ENCODE data around the gene CACNA1H.
"Not testable (repeated sequence)": the region's sequence is repeated elsewhere in the genome, so short reads cannot be mapped to it uniquely, and the experiment has no call there.

The CACNA1H gene

DNA sequence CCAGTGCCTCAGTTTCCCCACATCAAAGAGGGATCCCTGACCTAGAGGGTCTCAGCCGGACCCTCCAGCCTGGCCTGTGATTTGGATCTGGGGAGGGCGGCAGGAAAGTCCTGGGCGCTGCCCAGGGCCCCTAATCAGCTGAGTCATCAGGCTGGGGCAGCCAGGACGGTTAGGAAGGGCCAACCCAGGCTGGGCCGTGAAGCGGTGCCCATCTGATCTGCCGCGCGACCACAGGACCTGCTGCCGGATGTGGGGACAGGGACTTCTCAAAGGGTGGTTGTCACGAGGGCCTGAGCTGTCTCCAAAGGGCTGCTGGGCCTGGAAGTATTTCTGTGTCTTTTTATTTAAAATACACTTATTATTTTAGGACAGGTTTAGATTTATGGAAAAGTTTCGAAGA, 92.0 kb downstream of the CACNA1H start:
- DNase-seq (ENCODE audit: low spot score) = no peak
- no peak for FAIRE-seq

DNA sequence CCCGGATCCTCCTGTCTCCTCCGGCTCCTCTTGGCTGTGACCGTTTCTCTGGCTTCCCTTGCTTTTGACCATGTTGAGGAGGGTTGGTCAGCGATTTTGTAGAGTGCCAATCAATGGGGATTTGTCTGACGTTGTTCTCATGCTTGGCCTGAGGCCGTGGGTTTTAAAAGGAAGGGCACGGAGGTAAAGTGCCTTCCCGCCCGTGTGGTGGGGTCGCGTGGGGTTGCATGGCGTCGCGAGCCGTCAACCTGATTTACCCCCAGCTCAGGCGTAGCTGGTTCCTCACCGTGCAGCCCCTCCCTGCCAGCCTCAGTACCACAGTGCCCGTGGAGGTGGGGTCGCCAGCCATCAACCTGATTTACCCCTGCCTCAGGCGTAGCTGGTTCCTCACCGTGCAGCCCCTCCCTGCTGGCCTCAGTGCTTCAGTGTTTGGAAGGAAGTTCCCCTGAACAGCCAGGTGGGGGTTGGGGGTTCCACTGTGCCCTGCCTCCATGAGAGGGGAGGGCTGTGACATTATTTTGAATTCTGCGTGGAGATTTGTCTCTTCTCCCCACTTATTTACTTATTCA, 92.6 kb downstream of the CACNA1H start:
- FAIRE-seq = peak; percentile 40
- DNase-seq (ENCODE audit: low spot score) = no peak

DNA sequence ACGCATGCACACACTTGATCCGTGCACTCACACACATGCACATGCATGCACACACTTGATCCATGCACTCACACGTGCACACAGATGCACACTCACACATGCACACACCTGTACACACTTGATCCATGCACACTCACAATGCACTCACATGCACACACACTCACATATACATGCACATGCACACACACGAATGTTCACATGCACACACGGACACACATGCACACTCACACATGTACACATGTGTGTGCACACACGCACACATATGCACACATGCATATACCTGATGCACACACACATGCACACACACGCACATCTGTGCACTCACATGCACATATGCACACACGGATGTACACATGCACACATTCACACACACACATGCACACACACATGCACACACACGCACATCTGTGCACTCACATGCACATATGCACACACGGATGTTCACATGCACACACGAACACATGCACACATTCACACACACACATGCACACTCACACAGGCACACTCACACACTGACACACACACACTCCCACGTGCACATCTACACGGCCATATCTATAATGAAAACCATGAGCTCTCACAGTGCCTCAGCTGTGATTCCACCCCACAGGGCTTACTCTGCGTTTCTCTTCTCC, 95.1 kb downstream of the CACNA1H start:
- peak; percentile 99 for FAIRE-seq
- DNase-seq (ENCODE audit: low spot score) = not testable (repeated sequence)

DNA sequence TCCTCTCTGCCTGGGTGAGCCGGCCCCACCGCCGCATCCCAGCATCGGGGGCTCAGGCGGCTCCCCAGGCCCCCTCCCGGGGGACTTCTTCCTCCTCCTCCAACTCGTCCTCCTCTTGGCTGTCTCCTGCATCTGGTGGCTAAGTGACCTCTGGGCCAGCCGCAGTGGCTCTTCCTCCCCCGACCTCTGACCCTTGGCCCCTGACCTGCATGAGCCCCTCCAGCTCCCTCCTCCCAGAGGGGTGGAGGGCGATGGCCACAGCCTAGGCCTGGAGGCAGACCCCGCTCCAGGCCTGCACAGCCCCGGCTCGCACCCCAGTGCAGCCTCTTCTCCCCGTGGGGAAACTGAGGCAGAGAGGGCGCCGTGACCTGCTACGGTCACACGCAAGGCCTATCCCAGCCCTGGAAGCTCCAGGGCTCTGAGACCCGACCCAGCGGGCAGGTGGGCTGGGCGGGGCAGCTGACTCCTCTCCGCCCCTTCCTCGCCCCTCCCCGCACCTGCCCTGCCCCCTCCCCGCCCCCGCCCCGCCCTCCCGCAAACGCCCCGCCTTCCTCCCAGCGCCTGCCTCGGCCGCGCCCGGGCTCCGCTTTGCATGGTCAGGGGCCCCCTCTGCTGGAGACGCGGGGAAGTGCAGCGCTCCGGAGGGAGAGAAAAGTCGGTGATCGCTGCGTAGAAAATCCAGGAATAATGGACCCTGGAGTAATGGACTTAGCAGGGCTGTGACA, 96.3 kb downstream of the CACNA1H start:
- not testable (repeated sequence) for FAIRE-seq; DNase-seq (ENCODE audit: low spot score)

DNA sequence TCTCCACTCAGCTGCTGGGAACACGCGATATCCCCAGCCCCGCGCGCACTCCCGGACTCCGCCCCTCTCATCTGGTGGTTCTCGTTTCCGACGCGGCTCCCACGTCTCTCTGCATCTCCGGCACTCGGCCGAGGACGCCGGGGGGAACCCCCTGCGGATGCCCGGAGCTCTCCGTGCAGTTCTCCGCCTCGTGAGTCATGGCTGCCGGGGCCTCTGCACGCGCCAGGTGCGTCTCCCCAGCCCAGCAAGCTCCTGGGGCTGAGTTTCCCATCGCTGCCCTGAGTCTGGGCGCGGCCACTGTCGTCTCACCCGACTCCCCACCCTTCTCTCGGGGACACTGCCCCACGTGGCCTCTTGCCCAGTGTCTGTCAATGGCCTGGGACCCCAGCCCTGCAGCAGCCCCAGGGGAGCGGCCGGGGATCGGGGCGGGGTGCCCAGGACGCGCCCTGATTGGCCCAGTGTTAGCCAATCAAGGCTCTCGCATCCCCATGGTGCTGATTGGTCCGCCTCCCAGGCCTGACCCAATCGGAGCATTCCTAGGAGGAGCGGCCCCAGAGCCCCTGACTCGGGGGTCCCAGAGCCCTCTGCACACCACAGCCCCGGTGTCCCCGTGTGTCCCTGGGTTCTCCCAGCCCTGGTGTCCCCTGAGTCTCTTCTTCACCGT, 100.9 kb downstream of the CACNA1H start:
- DNase-seq (ENCODE audit: low spot score) = not testable (repeated sequence)
- FAIRE-seq = peak; percentile 32

DNA sequence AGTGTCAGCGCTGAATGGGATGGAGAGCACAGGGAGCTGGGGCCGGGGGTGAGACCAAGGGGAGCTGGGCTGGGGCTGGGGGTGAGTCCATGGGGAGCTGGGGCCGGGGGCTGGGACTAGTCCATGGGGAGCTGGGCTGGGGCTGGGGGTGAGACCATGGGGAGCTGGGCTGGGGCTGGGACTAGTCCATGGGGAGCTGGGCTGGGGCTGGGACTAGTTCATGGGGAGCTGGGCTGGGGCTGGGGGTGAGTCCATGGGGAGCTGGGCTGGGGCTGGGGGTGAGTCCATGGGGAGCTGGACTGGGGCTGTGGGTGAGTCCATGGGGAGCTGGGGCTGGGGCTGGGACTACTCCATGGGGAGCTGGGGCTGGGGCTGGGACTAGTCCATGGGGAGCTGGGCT, 101.9 kb downstream of the CACNA1H start:
- FAIRE-seq; DNase-seq (ENCODE audit: low spot score): not testable (repeated sequence)

DNA sequence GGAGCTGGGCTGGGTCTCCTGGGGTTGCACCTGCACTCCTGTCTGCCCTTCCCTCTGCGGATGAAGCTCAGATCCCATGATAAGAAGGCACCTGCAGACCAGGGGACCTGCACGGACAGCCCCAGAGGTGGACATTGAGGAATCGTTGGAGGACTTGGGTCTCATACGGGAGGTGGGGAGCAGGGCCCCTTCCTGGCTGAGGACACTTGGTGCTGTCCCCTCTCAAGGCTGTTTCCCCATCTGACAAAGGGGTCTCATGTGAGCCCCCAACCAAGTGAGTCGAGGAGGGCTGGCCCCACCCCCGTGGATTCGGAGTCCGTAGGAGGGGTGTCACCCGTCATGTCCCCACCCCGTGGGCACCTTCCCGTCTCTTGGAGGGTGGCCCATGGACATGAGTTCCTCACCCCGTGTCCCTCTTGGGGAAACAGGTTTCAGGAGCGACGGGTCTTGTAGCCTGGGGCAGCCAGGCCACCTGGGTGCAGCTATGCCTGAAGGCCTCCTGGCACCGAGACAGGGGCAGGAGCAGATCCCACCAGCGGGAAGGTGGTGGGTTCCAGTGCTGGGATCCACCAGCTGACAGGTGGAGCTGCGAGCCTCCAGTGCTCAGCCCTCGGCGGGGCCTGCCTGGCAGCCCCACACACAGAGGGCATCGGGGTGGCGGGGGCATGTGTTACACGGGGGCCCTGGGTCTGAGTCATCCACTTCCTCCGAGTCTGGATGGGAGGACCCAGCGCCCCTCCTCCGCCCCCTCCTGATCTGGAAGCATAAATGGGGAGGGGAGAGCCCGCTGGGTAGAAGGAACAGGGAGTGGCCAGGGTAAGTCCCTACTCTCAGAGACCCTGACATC, 102.6 kb downstream of the CACNA1H start, which contains the start of gene TPSD1:
Gene TPSD1 (plus strand): TSS at position 794 of the 847 bp plus-strand sequence. CDS start 212 bp downstream, outside the sequence.
- not testable (repeated sequence) for FAIRE-seq; DNase-seq (ENCODE audit: low spot score)

DNA sequence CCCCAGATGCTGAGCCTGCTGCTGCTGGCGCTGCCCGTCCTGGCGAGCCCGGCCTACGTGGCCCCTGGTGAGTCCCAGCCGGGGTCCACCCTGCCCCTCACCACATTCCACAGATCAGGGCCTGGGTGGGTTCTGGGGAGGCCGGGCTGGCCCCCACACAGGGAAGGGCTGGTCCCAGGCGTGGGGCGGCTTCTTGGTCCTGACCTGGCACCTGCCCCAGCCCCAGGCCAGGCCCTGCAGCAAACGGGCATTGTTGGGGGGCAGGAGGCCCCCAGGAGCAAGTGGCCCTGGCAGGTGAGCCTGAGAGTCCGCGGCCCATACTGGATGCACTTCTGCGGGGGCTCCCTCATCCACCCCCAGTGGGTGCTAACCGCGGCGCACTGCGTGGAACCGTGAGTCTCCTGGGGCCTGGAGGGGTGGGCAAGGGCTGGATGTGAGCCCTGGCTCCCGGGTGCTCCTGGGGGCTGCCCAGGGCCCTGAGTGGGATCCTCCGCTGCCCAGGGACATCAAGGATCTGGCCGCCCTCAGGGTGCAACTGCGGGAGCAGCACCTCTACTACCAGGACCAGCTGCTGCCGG, 103.5 kb downstream of the CACNA1H start:
- not testable (repeated sequence) for DNase-seq (ENCODE audit: low spot score); FAIRE-seq

DNA sequence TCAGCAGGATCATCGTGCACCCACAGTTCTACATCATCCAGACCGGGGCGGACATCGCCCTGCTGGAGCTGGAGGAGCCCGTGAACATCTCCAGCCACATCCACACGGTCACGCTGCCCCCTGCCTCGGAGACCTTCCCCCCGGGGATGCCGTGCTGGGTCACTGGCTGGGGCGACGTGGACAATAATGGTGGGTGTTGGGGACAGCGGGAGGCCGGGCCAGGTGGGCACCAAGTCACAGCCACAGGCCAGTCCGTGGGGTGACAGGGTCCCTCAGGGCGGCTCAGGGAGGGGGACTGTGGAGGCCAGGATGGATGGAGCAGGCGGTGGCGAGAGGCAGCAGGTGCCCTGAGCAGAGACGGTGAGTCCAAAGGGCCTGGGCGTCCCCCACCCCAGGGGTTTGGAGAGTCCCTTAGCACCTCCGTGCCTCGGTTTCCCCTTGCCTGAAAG, 104.0 kb downstream of the CACNA1H start:
- FAIRE-seq = no peak

DNA sequence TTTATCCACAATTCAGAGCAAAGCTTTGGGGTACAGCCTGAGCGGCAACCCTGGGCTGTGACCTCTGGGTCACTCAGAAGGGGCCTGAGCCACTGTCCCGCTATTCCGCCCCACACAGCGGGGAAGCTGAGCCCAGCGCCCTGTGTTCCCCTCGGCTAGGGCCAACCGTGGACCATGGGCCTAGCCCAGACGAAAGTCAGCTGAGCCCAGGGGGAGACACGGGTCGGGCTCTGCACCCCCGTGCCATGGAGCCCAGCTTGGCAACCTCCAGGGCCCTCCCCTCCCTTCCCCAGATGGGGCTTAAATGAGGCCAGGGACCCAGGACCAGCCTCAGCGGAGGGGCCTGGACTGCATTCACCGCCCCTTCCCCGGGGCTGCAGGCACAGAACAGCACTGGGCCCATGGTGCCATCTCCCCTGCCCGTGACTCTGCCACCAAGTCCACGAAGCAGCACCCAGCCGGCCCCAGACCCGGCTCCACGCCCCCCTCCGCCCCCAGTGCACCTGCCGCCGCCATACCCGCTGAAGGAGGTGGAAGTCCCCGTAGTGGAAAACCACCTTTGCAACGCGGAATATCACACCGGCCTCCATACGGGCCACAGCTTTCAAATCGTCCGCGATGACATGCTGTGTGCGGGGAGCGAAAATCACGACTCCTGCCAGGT, 104.8 kb downstream of the CACNA1H start:
- DNase-seq (ENCODE audit: low spot score) = no peak
- FAIRE-seq = no peak

More for the DNA sequence above, 104.0 kb downstream of the CACNA1H start:
- no peak for DNase-seq (ENCODE audit: low spot score)

DNA sequence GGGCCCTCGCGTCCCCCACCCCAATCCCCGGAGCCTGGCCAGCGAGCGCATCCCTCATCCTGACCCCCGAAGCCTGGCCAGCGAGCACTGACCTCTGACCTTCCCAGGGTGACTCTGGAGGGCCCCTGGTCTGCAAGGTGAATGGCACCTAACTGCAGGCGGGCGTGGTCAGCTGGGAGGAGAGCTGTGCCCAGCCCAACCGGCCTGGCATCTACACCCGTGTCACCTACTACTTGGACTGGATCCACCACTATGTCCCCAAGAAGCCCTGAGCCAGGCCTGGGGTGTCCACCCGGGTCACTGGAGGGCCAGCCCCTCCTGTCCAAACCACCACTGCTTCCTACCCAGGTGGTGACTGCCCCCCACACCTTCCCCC, 105.3 kb downstream of the CACNA1H start:
- FAIRE-seq (no peak), DNase-seq (ENCODE audit: low spot score) (no peak)

DNA sequence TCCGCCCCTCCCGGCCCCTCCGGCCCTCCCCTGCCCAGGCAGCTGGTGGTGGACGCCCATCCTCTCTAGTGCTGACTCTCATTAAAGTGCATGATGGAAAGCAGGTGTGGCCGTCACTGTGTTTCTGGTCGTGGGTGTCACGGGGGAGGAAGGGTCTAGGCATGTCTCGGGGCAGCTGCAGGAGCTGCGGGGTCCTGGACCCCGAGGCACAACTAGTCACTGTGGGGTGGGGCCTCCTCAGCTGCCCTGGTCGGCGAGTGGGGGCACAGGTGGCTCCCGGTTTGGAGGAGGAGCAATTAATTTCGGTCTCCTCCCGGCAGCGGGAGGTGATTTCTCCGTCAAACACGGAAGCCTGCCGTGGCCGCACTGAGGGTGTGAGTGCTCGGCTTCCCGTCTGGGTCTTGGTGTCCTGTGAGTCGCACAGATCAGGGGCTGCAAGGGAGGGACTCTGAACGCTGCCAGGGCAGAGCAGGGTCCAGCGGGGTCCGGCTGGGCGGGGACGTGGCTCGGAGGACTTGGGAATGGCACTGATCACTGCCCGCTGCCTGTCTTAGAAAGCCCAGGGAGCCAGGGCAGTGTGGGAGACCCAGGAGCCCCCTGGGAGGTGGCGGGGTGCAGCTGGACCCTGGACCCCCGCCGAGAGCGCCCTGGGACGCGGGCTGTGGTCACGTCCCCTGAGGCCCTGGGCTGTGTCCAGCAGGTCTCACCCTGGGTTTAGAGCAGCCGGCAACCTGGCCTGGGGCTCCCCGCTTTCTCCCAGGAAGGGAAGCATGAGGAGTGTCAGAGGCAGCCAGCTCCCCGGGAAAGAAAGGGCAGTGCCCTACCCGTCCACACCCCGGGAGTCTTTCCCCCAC, 106.2 kb downstream of the CACNA1H start:
- FAIRE-seq = no peak
- no peak for DNase-seq (ENCODE audit: low spot score)

DNA sequence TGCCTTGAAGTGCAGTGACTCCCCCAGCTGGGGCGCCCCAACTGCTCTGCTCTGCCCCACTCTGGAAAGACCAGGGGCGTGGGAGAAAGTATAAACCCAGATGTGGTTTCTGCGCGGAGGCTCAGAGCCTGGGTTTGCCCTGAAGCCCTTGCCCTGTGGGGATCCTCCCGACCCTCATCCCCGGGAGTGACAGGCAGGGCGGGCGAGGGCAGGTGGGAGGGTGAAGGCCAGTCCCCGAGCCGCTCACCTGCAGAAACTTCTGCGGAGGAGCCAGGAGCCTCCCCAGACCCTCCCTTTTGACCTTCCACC, 106.8 kb downstream of the CACNA1H start:
- DNase-seq (ENCODE audit: low spot score) (no peak), FAIRE-seq (no peak)

DNA sequence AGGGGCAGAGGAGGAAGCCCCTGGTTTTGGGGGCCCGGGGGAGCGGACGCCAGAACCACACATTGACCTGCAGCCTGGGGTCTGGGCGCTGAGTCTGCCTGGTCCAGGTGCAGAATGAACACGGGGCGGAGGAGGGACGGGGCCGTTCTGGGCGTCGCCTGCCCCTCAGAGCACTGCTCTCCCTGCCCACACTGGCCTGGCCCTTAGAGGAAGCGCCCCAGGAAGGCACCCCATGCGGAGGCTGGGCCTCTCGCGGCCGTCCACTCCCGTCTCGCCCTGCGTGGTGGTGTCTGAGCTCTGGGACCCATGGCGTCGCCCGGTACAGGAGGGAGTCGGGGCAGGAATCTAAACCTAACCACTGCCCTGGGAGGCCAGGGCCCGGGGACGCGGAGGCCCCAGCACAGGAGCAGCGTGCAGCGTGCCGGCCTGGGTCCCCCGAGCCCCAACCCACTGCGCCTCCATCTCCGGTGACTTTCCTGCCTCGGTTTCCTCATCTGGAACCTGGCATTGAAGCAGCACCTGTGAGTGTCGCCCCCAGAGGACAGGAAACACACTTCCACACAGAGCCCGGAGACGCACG, 107.3 kb downstream of the CACNA1H start:
- FAIRE-seq = no peak
- DNase-seq (ENCODE audit: low spot score) = no peak

DNA sequence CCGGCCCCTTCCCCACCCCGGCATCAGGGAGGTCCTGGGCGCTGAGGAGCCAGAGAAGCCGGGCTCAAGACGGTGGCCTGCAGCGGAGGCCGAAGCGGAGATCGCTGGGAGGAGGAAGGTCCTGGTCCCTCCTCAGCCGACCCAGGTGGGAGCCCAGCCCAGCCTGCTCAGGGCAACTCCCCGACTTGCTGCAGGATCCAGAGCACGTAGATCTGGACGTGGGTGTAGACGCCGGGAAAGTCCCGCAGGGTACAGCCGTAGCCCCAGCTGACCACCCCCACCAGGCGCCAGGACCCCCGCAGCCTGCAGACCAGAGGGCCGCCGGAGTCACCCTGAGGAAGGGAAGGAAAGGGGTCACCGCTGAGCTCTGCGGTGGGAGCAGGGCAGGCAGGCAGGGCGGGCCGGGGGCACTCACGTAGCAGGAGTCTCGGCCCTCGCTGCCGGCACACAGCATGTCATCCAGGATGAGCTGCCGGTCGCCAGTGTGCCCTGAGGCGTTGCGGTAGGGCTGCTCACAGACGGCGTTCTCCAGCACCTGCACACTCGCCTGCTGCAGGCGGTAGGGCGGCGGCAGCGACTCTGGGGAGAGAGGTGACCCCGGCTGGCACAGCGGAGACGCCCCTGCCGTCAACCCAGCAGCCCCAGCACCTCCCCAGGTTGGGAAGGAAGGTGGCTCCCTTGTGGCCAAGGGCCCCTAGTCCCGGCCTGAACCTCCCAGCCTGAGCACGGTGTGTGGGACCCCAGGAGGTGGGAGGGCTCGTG, 108.4 kb downstream of the CACNA1H start:
- DNase-seq (ENCODE audit: low spot score) = no peak
- FAIRE-seq = no peak

DNA sequence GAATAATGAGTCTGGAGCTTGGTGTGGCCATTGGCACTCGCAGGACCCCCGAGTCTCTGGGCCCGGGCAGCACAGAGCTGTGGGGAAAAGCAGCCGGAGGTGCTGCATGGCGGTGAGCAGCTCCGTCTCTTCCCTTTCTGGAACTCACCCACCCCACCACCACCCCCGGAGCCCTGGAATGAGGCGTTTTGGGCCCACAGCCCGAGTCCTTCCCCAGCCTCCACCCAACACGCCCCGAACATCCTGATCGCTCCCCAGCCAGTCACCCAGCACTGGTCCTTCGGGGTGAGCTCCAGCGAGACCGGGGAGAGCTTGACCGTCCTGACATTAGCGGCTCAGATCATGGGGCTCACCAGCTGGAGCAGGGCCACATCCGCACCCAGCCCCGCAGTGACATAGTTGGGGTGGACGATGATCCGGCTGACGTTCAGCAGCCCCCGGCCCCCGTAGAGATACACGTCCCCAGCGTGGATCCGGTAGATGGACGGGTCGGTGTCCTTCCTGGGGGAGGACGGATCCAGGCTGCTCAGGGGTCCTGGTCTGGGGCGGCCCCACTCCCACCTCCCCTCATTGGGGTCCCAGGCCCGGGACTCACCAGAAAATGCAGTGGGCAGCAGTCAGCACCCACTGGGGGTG, 109.4 kb downstream of the CACNA1H start:
- DNase-seq (ENCODE audit: low spot score) = no peak
- FAIRE-seq = no peak

DNA sequence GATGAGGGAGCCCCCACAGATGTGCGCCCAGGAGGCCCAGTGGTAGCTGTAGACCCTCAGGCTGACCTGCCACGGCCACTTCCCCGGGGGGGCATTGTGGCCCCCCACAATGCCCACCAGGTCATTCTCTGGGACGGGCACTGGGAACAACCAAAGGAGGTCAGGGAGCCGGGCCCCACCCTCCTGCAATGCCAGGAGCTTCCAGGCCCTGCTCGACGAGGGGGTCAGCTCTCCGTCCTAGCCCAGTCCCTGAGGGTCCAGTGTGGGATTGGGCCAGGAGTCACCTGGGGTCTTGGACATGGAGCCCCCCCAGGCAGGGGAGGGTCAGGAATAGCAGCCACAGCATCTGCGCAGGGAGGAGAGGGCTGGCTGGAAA, 109.9 kb downstream of the CACNA1H start:
- FAIRE-seq (no peak), DNase-seq (ENCODE audit: low spot score) (no peak)

Measured in urothelium cell line (cell line).